ENCODE results near the gene NLGN2. TPM values are rescaled to one million over a fixed set of nuclear protein-coding genes. Genes with fewer than 3 reads are reported as not detected.

Gene NLGN2
- total and polyA plus RNA-seq, 2 of the 8 experiments (the other 6 are each of a cell fraction or from before 2014, with no cell fraction given) = 21.2 to 62.8 TPM

GRCh38 chr17:7426203-7426863 lies 18.7 kb downstream of the NLGN2 start:
- Histone ChIP-seq H3K36me3 (ENCODE audit: control insufficient read depth in 2 of 4, insufficient read depth in 4 of 4, low read length in 3 of 4) (no peaks in the 10 kb centered on the region), H2AFZ (ENCODE audit: low read length) (no peak overlapping the region), H2BK15ac (ENCODE audit: low read length) (no peak overlapping the region), H3K9ac (replicated peaks in 1 of 4; ENCODE audit: extremely low read depth in 1 of 4, low read depth in 3 of 4, low read length in 3 of 4) (no peak overlapping the region), H3K23ac (ENCODE audit: insufficient read length) (no peak overlapping the region), H4K5ac (ENCODE audit: insufficient read length, low read depth, low read length) (no peak overlapping the region), H3K56ac (replicated peaks; ENCODE audit: insufficient read length, low read depth, low read length) (no peak overlapping the region), H3K18ac (ENCODE audit: extremely low read depth, low read length) (no peak overlapping the region), H2BK12ac (ENCODE audit: low read depth, low read length) (no peak overlapping the region), H3K27ac (ENCODE audit: low read depth, low read length) (no peak overlapping the region), H4K8ac (ENCODE audit: extremely low read depth, insufficient read depth, low read length) (no peak overlapping the region; the same call in 1 of the 2 replicates), H3K27me3 (replicated peaks in 1 of 4; ENCODE audit: control insufficient read depth in 3 of 4, extremely low read depth in 1 of 4, insufficient read depth in 3 of 4, low read length in 3 of 4) (no peaks in the 10 kb centered on the region; a peak in 1 of 7 replicates), H3K79me1 (ENCODE audit: low read depth, low read length) (no peaks in the 10 kb centered on the region), H2BK120ac (replicated peaks; ENCODE audit: low read depth, low read length) (no peak overlapping the region), H4K91ac (replicated peaks; ENCODE audit: insufficient read length, low read length) (no peak overlapping the region), H3K9me3 (ENCODE audit: insufficient read depth in 2 of 2, low read depth in 1 of 2, low read length in 1 of 2) (no peaks in the 10 kb centered on the region), H2BK5ac (ENCODE audit: low read depth, low read length) (no peak overlapping the region), H3K4ac (replicated peaks; ENCODE audit: insufficient read length, low read depth, low read length) (no peak overlapping the region), H3K14ac (ENCODE audit: insufficient read length) (no peak overlapping the region), H2BK20ac (ENCODE audit: low read length) (no peak overlapping the region), H3K23me2 (ENCODE audit: low read depth, low read length) (no peaks in the 10 kb centered on the region), H4K20me1 (replicated peaks in 1 of 2; ENCODE audit: control insufficient read depth in 1 of 2, insufficient read depth in 2 of 2, low read length in 2 of 2) (peaks cover 0 to 3% of the 10 kb centered on the region in 2 experiments), H3K4me1 (replicated peaks in 1 of 4; ENCODE audit: control insufficient read depth in 3 of 4, insufficient read depth in 4 of 4, low read length in 3 of 4) (no peaks in the 10 kb centered on the region; a peak in 1 of 7 replicates), H3K79me2 (ENCODE audit: control insufficient read depth in 1 of 2, insufficient read depth in 2 of 2, low read length in 2 of 2) (no peaks in the 10 kb centered on the region), H2AK5ac (ENCODE audit: low read depth, low read length) (no peak overlapping the region), H3K4me3 (ENCODE audit: extremely low read depth in 1 of 4, insufficient read depth in 2 of 4, low read depth in 3 of 4, low read length in 4 of 4) (no peak overlapping the region), H3K4me2 (ENCODE audit: insufficient read depth in 1 of 2, low read depth in 2 of 2, low read length in 2 of 2) (no peak overlapping the region)
- no peak for DNase-seq (ENCODE audit: low read depth in 1 of 2, low spot score in 2 of 2)
- ChIA-PET POLR2A (ENCODE audit: partially characterized antibody) (interaction anchor here (0.9 to 2.0 kb wide), 4 partner anchors 9 to 59 kb away, joined by 3 to 6 read pairs (median 5); no protein-coding TSS in a partner anchor), CTCF (ENCODE audit: partially characterized antibody) (interaction anchor here (0.6 to 3.3 kb wide), 3 partner anchors 10 to 87 kb away, joined by 3 to 17 read pairs (median 8); partner anchors contain the start of gene TMEM102)
- FAIRE-seq = no peak
- 96% methylated on average over 30 of the region's 33 CpGs; no CpG with 5 or more reads in 1 of the 2 experiments for WGBS, 2 experiments (ENCODE audit: extremely low coverage in 1 of 2, insufficient coverage in 1 of 2, insufficient read length in 1 of 2, insufficient replicate concordance in 2 of 2, low coverage in 1 of 2, low lambda C conversion rate in 2 of 2, missing lambda C conversion rate in 1 of 2)
- TF ChIP-seq GTF2F1 (IDR thresholded peaks at IDR 0.05; ENCODE audit: borderline replicate concordance, low read depth, low read length) (no peak), POLR2A (IDR thresholded peaks at IDR 0.05; ENCODE audit: control extremely low read depth in 1 of 2, low read depth in 2 of 2, low read length in 2 of 2) (no peak), TCF12 (IDR thresholded peaks at IDR 0.05; ENCODE audit: low read depth, low read length) (no peak), CHD1 (IDR thresholded peaks at IDR 0.05; ENCODE audit: low read depth, low read length) (no peak), SIX5 (IDR thresholded peaks at IDR 0.05; ENCODE audit: low read depth, low read length) (no peak), TBP (IDR thresholded peaks at IDR 0.05; ENCODE audit: low read depth, low read length) (no peak), BRCA1 (IDR thresholded peaks at IDR 0.05; ENCODE audit: low read depth, low read length) (no peak), TAF1 (IDR thresholded peaks at IDR 0.05; ENCODE audit: low read depth, low read length) (no peak), JUND (IDR thresholded peaks at IDR 0.05; ENCODE audit: low read length) (no peak), ATF2 (IDR thresholded peaks at IDR 0.05; ENCODE audit: low read length) (no peak)
